D341Med (cell line): Measurements from ENCODE around the gene POLDIP3.
"Not testable (repeated sequence)": the region's sequence is repeated elsewhere in the genome, so short reads cannot be mapped to it uniquely, and the experiment has no call there.

Experiments used
- DNase-seq: peaks from one replicate; pipeline ENCODE4 v3.0.0; 2012; ENCODE audit warnings: low spot score

Gene POLDIP3

DNA sequence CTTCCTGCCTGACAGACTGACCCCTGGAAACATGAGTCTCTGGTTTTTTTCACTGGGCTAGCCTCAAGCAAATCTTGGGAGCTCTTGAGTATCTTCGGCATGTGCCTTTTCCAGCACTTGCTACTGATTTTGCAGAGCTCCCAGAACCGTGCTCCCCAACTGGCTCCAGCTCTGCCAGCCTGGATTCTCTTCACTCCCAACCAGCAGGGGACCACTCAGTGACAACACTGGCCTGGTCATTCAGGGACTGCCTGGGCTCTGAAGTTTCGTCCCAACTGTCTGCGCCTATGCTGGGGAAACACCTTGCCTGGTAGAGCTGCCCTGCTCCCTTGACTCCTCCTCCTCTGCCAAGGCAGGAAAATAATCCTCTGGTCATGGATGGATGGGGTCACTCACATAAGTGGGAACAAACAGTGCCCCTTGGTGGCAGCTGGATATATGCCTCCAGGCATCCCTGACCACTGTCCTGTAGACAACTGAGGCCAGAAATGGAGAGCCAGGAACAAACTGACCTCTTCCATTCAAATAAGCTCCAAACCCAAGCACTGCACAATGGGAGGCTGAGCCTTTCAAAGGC is 30.2 kb downstream of the POLDIP3 start:
- DNase-seq = no peak

DNA sequence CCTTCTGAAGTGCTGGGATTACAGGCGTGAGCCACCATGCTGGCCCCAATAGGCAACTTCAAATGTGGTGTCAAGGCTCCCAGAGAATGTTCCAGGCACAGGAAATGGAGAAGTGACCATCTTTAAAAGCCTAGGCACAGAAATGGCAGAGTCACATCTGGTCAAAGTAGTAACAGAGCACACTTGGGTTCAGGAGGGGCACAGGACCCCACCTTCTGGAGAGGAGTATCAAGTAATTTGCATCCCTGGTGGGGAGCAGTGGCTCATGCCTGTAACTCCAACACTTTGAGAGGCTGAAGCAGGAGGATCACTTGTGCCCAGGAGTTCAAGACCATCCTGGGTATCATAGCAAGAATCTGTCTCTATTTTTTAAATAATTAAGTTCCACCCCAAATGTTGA is 31.7 kb downstream of the POLDIP3 start:
- DNase-seq = no peak

DNA sequence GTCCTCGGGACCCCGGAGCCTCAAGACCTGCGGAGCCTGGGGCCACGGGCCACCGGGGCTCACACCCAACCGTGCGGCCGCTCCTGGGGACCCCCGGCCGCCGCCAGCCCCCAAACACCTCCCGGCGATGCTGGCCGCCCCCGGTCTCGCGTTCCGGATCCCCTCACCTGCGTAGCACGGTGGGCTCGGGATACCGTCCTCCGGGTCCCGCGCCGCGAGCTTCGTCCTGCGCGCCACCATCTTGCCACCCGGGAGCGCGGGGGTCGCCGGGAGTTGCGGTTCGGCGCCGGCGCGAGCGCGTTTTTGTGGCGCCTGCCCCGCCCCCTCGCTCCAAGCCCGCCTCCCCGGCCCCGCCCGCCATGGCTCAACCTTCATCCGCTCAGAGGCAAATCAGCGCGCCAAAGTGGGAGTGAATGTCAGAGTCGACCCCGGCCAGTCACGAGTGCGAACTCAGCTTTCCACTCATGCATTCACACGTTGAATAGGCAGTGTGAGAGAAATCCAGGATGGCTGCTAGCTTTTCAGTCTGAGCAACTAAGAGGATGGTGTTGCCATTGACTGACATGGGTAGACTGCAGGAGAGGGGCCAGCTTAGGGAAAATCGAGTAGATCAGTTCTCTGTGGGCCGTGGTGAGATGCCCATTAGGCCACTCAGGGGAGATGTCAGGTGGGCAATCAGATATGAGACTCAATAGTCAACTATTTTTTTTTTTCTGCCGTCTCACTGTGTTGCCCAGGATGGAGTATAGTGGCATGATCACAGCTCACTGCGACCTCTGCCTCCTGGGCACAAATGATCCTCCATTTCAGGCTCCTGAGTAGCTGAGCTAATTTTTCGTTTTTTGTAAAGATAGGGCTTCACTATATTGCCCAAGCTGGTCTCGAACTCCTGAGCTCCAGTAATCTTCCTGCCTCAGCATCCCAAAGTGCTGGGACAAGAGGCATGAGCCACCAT is 32.6 kb downstream of the POLDIP3 start:
- peak; percentile 93 for DNase-seq

DNA sequence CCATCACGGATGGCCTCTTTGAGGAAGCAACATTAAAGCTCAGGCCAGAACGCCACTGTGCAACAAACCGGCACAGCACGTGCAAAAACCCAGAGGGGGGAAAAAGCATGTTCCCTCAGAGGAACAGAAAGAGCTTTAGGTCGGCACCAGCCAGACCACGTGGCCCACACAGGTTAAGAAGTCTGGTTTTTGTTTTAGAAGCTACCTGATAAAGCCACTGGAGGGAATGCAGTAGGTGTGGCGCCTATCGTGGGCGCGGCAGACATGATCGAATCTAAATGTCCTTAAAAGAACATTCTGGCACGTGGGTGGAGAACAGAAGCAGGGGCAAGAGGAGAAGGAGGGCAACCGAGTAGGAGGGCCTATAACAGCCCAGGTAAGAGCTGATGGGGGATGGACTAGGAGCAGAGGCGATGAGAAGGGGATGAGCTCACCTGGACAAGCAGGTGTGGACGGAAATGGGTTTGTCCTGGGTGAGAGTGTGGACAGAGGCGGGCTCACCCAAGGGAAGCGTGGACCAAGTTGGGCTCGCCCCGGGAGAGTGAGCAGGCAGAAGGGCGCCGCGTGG is 33.4 kb downstream of the POLDIP3 start:
- not testable (repeated sequence) for DNase-seq

DNA sequence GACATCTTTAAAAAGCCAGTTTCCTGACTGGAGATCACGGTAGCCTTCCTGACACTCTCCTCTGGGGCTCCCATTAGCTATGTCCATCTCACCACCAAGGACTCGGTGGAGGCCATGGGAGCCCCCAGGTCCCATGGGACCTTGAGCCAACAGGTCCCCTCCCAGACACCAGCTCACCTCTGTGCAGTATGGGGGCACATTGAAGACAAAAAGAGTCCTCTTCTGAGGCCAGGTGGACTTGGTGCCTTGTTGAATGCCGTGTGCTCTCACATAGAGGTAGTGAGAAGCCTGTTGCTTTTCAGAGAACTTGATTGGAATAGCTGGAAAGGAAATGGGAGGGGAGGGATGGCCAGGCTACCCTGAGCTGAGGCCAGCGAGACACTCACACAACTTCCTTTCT is 34.6 kb downstream of the POLDIP3 start:
- DNase-seq = not testable (repeated sequence)

DNA sequence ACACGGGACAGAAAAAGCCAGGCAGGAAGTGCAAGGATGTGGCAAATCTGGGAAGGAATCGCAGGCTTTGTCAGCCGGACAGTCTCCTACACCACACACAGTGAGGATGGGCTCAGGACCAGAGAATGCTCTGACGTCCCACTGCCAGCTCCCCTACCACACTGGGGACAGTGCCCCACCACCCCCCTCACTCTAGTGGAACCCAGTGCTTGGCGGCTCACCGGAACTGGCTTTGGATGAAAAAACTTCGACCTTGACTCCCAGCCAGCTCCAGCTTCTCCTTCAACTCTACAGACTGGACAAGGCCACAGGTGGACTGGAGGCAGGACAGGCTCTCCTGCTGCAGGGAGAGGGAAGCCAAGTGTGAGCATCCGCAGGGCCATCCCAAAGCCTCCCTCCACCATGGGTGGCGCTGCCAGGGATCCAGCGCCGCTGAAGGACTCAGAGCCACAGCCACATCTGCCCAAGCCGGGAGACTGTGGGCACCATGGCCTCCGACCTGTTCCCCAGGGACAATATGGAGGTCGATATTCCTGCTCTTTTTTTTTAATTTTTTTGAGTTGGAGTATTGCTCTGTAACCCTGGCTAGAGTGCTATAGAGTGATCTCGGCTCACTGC is 37.0 kb downstream of the POLDIP3 start:
- DNase-seq = no peak

DNA sequence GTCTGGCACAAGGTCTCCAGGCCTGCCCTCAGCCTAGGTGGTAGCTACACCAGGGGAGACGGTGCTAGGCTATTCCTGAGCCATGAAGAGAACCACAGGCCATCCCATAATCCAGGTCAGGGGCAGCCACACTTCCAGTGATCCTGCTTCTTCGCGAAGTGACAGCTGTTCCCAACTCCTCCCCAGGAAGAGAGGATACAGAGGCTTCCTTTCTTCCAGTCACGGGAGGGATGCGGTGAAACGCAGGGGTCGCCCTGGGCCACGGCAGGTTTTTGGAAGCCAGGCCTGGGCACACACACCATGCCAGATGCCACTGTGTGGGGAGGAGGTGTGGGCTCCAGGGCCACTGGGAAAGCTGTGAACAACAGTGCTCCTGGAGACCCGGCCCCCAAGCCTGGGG is 37.5 kb downstream of the POLDIP3 start:
- DNase-seq = not testable (repeated sequence)

DNA sequence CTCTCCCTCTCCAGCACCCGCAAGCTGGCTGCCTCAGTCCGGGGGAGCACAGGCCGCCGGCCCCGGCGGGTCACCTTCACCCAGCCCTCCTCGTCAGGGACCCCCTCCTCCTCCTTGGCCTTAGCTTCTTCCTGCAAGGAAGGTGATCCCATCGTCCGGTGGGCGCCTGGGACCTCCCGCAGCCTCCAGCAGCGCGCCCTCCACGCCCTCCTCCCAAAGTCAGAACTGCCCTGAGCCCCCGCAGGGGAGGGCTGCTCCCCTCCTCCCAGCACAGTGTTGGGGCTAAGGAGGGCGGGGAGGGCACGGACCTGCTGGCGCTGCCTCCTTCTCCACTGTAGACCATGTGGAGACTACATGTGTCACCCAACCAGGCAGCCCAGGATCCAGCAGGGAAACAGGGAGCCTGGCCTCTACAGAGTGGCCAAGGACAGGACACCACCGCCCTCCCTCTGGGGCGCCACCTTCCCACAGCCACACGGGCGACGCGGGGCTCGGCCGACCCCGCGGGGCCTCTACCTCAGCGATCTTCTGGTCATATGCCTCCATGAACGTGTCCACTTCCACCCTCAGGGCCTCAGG is 38.6 kb downstream of the POLDIP3 start:
- DNase-seq = not testable (repeated sequence)

DNA sequence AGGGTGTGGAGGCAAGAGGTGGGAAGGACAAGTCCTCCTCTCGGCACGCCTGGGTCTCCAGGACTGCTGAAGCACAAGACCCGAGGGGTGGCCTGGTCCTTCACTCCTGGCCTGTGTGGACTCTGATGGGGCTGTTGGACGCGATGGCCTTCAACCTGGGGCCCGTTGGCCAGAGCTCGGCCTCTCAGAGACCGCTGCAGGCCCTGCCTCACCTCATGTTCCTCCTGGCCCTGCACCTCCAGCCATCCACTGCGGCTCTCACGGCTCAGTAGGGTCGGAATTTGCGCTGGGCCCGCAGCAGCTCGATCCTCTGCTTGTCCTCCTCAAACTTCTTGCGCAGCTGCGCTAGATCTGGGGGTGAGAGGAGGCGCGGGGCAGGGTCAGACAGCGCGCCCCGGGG is 40.2 kb downstream of the POLDIP3 start:
- DNase-seq = not testable (repeated sequence)

DNA sequence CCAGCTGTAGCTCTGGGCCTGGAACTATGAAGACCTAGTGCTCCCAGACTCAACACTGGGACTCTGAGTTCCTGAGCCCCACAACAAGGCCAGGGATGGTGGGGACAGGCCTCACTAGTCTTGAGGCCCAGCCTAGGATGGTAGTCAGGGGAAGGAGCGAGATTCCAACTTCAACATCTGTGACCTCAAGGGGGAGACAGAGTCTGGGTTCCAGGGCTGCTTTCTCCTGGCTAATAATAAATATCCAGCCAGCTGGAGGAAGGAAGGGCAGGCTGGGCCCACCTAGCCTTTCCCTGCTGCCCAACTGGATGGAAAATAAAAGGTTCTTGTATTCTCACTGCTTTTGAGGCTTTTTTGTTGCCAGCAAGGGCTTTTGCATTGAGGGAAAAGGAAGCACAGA is 40.6 kb downstream of the POLDIP3 start:
- DNase-seq = not testable (repeated sequence)

DNA sequence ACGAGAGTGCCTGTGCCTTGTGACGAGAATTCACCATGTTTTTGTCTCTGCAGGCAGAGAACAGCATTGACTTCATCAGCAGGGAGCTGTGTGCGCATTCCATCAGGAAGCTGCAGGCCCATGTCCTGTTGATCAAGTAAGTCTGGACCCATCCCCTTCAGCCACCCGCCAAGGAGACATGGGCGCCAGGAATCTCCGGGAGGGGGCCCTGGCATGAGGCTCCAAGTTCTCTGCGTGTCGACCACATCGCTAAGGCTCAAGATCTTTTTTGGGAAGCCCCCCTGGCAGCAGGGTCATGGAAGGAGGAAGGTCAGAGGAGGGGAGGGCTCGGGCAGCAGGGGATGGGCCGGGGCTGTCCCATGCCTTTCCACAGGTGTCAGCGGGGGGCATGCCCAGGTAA is 43.6 kb downstream of the POLDIP3 start:
- DNase-seq = not testable (repeated sequence)

DNA sequence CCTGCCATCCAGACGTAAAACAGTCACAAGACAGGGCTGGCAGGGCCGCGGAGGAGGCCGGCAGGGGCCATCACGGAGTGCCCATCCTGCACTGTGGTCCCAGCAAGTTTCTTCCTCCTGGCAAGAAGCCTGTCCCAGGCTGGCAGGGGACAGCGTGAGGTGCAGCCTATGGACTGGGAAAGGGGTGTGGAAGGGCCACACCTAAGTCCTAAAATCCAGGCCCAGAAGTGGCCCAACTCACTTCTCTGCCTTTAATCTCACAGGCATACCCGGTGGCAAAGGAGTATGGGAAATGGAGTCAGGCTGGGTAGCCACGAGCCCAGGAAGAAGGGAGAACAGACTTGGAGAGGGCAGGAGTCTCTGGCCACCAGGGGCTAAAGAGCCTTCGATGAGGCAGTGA is 44.1 kb downstream of the POLDIP3 start:
- DNase-seq = not testable (repeated sequence)

DNA sequence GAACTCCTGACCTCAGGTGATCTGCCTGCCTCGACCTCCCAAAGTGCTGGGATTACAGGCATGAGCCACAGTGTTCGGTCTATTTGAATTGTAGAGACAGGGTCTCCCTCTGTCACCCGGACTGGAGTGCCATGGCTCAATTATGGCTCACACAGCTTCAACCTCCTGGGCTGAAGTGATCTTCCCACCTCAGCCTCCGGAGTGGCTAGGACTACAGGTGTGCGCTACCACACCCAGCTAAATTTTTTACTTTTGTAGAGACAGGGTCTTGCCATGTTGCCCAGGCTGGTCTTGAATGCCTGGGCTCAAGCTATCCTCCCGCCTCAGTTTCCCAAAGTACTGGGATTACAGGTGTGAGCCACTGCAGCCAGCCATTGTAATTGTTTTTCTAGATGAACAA is 46.7 kb downstream of the POLDIP3 start:
- DNase-seq = not testable (repeated sequence)

DNA sequence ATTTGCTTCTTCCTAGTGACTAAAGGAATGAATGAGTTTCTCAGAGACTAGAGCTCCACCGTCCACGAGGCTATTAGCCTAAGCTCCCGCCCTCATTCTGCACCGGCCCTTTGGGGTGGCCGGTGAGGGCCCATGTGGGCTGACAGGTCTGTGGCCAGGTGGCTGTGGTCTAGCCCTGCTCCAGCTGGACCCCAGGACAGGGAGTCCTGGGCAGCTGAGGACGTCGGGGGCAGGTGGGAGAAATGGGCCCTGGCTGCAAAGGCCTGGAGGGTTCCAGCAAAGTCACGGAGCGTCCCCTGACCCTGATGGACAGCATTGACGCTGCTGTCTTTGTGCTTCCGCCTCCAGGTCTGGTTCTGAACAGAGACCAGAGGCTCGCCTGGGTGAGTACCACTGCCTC is 48.7 kb downstream of the POLDIP3 start:
- no peak for DNase-seq

DNA sequence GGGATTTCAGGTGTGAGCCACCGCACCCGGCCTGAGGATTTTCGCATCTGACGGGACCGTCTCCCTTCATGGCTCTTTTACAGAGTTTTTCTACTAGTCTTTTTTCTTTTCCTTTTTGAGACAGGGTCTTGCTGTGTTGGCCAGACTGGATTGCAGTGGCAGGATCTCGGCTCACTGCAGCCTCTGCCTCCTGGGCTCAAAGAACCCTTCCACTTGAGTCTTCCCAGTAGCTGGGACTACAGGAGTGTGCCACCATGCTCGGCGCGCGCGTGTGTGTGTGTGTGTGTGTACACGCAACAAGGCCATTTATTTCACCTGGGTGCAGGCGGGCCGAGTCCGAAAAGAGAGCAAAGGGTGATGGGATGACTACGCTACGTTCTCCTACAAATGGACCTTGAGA is 50.0 kb downstream of the POLDIP3 start:
- no peak for DNase-seq

DNA sequence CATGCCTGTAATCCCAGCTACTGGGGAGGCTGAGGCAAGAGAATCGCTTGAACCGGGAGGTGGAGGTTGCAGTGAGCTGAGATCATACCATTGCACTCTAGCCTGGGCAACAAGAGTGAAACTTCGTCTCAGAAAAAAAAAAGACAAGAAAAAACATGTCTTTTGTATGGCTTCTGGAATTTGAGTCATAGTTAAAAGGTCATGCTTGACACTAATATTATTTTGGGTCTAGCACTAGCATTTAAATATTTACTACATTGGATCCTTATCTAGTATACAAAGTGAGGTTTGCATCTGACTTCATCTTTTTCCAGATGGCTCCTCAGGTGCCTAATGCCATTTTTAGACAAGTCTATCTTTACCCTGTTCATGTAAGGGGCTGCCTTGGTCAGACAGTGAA is 50.7 kb downstream of the POLDIP3 start:
- not testable (repeated sequence) for DNase-seq

DNA sequence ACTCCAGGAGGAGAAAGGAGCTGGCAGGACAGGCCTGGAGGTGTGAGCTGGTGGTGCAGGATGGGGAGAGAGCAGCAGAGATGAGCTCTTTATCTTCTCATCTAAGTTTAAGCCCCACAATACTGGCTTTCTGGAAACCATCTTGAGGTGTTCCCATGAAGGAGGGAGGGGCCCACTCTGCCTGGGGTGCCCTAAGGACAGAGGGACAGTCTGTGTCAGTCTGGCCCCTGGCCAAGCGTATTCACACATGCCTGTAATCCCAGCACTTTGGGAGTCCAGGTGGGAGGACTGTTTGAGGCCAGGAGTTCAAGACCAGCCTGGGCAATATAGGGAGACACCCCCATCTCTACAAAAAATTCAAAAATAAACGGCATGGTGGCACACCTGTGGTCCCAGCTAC is 52.0 kb downstream of the POLDIP3 start:
- no peak for DNase-seq

DNA sequence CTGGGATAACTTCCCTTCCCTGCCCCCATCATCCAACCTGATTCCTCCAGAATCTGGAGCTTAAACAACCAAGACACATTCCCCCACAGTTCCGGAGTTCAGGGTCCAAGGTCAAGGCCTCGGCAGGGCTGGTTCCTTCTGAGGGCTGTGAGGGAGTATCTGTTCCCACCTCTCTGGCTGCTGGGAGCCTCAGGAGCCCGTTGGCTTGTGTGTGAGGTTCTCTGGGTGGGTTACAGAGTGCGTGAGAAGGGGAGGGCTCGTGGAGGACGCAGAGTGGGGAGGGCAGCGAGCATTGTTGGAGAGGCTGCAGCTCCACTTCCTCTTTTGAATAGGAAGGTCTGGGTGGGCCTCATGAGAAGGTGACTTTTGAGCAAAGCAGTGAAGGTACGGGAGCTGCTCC is 52.4 kb downstream of the POLDIP3 start:
- DNase-seq = no peak

DNA sequence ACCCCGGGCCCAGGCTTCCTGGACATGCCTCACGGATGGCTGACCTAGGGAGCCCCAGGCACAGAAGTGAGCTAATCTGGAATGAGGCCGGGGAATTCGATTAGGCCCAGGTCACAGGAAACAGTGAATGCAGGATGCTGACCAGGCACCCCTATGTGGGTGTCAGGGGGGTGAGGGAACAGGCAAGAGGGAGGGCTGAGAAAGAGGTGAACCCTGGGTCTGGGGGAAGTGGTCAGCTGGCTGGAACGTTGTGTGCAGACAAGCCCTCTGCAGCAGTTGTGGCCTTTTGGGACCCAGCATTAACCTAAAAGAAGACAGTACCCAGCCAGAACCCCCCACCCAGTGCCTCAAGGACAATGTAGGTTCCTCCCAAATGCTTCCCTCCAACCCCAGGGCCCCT is 52.8 kb downstream of the POLDIP3 start:
- DNase-seq = no peak

DNA sequence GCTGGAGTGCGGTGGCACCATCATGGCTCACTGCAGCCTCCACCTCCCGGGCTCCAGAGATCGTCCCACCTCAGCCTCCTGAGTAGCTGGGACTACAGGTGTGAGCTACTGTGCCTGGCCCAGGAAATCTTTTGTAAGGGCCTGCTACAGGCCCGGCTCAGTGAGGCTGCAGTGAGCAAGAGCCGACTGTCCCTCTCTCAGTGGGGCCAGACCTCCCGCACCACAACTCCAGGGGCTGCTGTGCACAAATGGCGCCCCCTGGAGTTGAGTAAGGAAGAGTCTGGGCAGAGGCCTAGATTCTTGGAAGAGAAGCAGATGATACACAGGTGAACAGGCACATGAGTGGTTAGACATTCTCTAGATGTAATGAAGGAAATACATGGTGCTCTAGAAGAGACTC is 53.9 kb downstream of the POLDIP3 start:
- peak; percentile 62 for DNase-seq

DNA sequence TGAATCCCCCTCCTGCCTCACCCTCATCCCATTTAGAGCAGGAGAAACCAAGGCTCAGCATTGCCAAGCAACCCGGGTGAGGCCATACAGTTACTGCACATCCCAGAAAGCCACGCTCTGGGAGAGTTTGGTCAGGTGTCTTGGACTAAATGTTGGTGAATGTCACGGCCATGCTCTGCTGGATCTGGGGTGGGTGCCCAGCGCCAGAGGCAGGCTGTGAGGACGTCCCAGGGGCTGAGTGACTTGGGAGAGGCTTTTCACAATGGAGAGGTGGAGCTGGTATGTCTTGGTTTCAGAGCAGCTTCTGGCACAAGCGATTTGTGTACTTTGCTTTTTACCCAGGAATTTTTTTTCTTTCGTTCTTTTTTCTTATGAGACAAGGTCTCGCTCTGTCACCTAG is 54.3 kb downstream of the POLDIP3 start:
- DNase-seq = no peak
